GM18526 (cell line): ENCODE measurements around the gene CREB5.

Source experiments
- POLR2A ChIP-seq: IDR thresholded peaks from 3 replicates; pipeline ENCODE4 v1.6.1; 2011; ENCODE audit not compliant: insufficient read length; ENCODE audit errors: extremely low read depth

The CREB5 gene

GRCh38 chr7:28505014-28505413 lies 92.7 kb downstream of the CREB5 start:
- TF ChIP-seq POLR2A, result no peak

GRCh38 chr7:28505867-28506266 lies 93.5 kb downstream of the CREB5 start:
- TF ChIP-seq POLR2A, result no peak

- TF ChIP-seq POLR2A, result no peak
Observed at GRCh38 chr7:28507525-28508282, 95.4 kb downstream of the CREB5 start.

DNA sequence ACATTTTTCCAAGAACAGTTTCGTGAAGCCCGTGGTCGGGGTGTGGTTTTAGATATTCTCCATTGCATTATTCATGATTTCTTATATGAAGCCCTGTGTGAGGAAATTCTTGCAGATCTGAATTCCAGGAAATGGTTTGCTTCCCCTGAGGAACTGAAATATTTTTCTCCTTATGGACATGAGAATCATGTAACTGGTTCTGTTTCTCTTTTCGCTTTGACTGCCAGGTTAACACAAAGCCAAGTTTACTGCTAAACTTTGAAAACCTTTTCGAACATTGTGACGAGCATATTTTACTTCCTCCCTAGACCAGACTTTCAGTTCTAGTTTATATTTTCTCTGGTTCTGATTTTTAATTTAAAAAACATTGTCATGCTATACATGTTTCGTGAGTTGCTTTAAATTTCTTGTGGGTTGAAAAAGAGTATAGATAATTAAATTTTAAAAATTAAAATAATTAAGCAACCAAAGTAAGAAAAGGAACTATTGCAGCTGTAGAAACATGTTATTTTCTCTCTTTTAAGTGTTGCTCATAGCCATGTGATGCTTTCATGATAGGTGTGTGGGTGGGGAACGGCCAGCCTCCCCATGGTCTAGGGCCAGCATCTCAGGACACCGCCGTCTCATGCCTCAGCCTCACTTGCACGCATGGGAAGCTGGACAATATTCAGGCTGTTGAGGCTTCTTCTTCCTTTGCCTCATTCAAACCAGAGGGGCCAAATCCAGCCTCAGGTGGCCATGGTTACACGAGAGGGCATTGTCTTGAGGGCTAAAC lies 97.1 kb downstream of the CREB5 start:
- TF ChIP-seq POLR2A, result no peak

DNA sequence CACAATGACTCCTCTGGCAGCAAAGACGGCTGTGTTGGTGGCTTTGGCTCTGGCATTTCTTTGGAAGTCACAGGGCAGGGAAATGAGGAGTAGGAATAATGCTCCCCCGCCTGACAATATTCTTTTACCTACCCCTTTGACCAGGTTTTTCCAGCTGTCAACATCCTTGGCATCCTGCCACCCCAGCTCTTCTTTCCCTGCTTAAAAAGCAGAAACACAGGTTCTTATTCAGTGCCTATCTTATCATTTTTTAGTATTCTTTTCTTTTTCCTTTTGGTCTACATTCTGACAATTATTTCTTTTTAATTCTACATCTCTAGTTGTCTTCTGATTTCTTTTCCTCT lies 97.7 kb downstream of the CREB5 start:
- no peak for TF ChIP-seq POLR2A

DNA sequence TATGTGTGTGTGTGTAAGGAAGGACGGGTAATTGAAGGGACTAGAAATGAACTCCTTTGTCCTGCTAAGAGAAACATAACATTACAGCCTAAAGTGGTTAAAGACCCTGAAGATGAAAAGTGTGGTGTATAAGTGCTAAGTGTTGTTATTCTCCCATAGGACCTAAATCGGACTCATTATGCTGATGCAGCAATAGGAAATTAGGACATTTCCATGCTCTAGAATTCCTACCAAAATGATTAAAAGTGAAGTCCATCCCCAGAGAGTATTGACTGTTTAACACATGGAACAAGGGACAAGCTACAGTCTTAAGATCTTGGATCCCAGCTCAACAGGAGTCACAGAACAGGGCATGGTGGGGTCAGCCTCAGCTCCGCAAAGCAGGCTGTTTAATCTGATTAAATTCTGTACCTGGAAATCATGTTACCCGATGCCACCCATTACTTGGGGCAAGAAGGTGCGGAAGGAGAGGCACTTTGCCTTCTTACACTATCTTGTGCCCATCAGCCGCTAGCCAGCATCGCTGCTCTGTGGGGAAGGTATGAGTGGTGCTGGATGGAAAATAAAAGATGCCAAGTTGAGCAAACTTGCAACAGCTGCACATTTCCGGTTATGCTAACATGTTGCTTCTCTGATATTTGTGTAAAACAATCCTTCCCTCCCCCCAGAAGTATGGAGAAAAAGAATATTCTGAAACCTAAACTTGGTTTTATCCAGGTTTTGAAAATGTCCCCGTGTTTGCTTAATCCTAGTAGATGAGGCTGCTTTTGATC lies 100.5 kb downstream of the CREB5 start:
- TF ChIP-seq POLR2A, result no peak

DNA sequence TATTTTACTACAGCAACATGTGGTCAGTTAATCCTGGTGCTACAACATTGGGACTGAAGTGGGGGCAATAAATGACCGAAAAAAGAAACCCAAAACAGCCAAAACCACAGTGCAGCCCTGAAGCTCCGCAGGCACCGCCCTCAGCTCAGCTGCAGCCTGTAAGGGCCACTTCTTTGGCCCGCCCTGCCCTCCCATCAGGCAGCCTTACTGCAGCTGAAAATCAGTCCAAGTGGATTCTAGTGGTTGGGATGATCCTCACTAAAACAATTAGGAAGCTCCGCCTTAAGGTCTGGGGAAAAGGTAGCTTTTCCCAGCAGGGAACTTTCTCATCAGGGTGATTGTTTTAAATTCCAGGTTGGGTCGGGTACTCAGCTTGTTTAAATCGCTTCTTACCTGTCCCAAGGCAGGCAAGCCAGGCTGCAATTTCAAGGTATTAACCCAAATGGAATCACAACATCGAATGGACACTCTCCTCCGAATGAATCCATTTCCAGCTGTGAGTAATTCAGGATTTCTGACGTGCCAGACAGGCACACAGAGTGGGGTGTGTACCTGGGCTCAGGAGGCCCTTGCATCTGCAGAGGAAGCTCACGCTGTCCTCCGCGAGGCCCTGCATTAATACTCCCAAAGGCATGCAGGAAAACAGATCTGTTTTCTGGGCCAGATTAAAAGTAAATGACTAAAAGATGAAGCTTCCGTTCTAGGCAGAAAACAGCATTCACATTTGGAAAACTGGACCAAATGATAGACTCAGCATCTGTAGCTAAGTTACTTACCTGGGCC lies 104.3 kb downstream of the CREB5 start:
- no peak for TF ChIP-seq POLR2A

DNA sequence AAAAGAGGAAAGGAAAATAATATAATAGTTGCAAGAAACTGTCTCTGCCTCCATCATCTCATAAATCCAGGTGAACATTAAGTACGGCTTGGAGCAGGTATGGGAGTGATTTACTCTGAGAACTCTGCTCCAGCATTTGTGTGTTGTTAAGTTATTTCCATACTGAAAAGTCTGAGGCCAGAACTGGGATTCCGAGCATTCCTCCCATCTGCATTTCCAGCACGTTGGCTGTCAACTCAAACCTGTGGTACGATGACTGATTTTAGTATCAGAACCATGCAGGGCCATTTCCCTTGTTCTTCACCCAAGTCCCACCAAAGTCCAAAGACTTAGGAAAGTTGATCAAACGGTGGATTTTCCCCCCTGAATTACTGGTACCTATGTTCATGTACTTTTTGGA lies 104.9 kb downstream of the CREB5 start:
- no peak for TF ChIP-seq POLR2A

GRCh38 chr7:28517606-28518005 lies 105.3 kb downstream of the CREB5 start:
- no peak for TF ChIP-seq POLR2A

DNA sequence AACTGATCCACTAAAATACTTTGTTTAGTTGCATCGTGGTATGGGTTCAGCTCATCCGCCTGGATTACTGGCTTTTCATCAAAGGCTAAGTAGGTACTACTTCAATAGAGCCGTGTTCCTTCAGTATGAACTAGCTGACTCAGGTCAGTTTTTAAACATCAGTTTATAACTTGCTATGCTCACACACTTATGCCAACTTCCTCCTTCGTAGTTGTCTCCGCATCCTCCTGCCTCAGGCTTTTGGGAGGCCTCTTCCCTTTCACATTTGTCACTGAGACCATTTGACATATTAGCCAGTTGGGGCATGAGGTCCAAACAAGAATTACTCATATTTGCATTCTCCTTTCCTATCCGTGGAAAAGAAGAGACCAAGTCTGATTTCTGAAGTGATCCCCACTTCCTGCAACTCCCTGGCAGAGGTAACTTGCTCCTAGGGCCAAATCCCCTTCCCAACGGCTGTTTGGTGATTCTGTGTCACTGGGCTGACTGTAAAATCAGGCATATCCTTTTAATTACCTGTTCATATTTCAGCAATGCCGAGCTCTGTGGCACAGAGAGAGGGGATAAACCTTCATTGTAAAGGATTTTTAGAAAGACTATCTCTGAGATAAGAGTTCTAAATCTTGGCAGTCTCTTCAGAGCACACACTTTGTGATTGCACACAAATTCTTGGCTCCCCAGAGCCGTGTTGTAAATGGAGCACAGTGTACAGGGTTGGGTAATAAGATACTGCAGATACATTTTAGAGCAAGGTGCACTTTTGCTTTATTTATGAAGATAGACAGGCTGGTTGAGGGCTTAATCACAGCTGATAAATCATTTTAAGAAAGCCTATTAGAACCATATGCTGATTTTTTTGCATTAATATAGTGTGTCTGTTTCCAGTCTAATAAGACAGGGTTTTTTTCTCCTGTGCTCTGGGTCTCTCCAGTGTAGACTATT lies 108.0 kb downstream of the CREB5 start:
- no peak for TF ChIP-seq POLR2A

DNA sequence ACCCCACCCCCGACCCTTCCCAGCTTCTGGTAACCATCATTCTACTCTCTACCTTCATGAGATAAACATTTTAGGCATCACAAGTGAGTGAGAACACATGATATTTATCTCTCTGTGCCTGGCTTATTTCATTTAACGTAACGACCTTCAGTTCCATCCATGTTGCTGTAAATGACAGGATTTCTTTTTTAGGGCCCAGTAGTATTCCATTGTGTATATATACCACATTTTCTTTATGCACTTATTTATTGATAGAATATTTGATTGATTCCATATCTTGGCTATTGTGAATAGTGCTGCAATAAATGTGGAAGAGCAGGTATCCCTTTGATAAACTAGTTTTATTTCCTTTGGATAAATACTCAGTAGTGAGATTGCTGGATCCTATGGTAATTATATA lies 112.7 kb downstream of the CREB5 start:
- TF ChIP-seq POLR2A, result no peak

- no peak for TF ChIP-seq POLR2A
Observed at GRCh38 chr7:28528899-28529298, 116.6 kb downstream of the CREB5 start.

DNA sequence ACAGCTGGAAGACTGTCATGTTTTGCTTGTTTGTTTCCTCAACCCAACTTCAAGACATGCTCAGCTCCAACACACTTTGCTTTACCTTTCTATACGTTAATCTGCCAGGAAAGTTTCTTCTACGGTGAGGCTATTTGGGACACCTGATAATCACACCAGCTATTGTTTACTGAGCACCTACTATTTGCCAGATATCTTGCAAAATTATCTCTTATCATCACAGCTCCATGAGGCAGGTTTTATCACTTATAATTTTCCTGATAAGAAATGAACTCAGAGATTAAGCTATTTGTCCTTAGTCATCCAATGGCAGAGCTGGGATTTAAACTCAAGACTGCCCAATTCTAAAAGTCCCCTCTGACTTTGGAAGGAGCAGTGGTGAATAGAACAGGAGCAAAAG lies 117.4 kb downstream of the CREB5 start:
- no peak for TF ChIP-seq POLR2A

- no peak for TF ChIP-seq POLR2A
Observed at GRCh38 chr7:28530175-28530802, 118.0 kb downstream of the CREB5 start.
